Neuronal stem cell (in vitro differentiated cells): ENCODE measurements around the gene NFX1.
"Not testable (repeated sequence)": the region's sequence is repeated elsewhere in the genome, so short reads cannot be mapped to it uniquely, and the experiment has no call there.

ENCODE experiments used
- DNase-seq: peaks from one replicate; pipeline ENCODE4 v3.0.0-alpha.2; 2013; ENCODE audit warnings: low spot score
- H2AFZ ChIP-seq: one replicate; pipeline ENCODE4 v1.6.1; 2013; ENCODE audit warnings: mild to moderate bottlenecking, low read length, inconsistent platforms
- H2AK5ac ChIP-seq: 2 replicates; pipeline ENCODE4 v1.6.1; 2013; ENCODE audit warnings: low read depth, mild to moderate bottlenecking, inconsistent platforms, low read length, moderate library complexity, mixed read lengths
- H2BK120ac ChIP-seq: 2 replicates; pipeline ENCODE4 v1.6.1; 2013; ENCODE audit warnings: low read depth, mild to moderate bottlenecking, inconsistent platforms, low read length, moderate library complexity, mixed read lengths
- H2BK12ac ChIP-seq: one replicate; pipeline ENCODE4 v1.6.1; 2013; ENCODE audit warnings: low read length, inconsistent platforms
- H2BK15ac ChIP-seq: 2 replicates; pipeline ENCODE4 v1.6.1; 2013; ENCODE audit warnings: mild to moderate bottlenecking, low read length, inconsistent platforms, mixed read lengths
- H2BK5ac ChIP-seq: one replicate; pipeline ENCODE4 v1.6.1; 2013; ENCODE audit warnings: inconsistent platforms, mild to moderate bottlenecking, low read length, moderate library complexity
- H3K14ac ChIP-seq: one replicate; pipeline ENCODE4 v1.6.1; 2013; ENCODE audit warnings: low read length, inconsistent platforms
- H3K18ac ChIP-seq: 2 replicates; pipeline ENCODE4 v1.6.1; 2013; ENCODE audit warnings: low read length, inconsistent platforms
- H3K23ac ChIP-seq: 2 replicates; pipeline ENCODE4 v1.6.1; 2013; ENCODE audit warnings: low read depth, mild to moderate bottlenecking, mixed read lengths, low read length, inconsistent platforms; ENCODE audit not compliant: poor library complexity
- H3K27ac ChIP-seq: replicated peaks from 3 replicates; pipeline ENCODE4 v1.5.1; 2013; ENCODE audit warnings: low read length, inconsistent platforms
- H3K27me3 ChIP-seq, 3 experiments: 2 replicates each; pipeline ENCODE4 v1.6.1; 2013; ENCODE audit warnings: low read length in 3 of 3, mild to moderate bottlenecking in 2 of 3, inconsistent platforms in 1 of 3, low read depth in 1 of 3, mixed read lengths in 1 of 3, moderate library complexity in 1 of 3; ENCODE audit not compliant: control insufficient read depth in 3 of 3, insufficient read depth in 3 of 3
- H3K36me3 ChIP-seq, 2 donors: replicated peaks in 1 of 2; 2 replicates each; pipeline ENCODE4 v1.6.1; 2013; ENCODE audit warnings: low read length in 2 of 2; ENCODE audit not compliant: control insufficient read depth in 2 of 2, insufficient read depth in 2 of 2
- H3K4ac ChIP-seq: 2 replicates; pipeline ENCODE4 v1.6.1; 2013; ENCODE audit warnings: inconsistent platforms, mild to moderate bottlenecking, low read length, moderate library complexity
- H3K4me1 ChIP-seq, 2 donors: 1 replicate in 1 of 2; 2 replicates in 1 of 2; pipeline ENCODE4 v1.6.1; 2013; ENCODE audit warnings: low read length in 2 of 2, low read depth in 1 of 2; ENCODE audit not compliant: control insufficient read depth in 2 of 2, insufficient read depth in 1 of 2
- H3K4me2 ChIP-seq: one replicate; pipeline ENCODE4 v1.6.1; 2013; ENCODE audit warnings: mild to moderate bottlenecking, low read length, inconsistent platforms; ENCODE audit not compliant: insufficient read depth, poor library complexity, severe bottlenecking
- H3K4me3 ChIP-seq, 2 donors: 2 replicates each; pipeline ENCODE4 v1.5.1; 2013; ENCODE audit warnings: low read length in 2 of 2, mild to moderate bottlenecking in 2 of 2, inconsistent platforms in 1 of 2, moderate library complexity in 1 of 2
- H3K79me1 ChIP-seq: one replicate; pipeline ENCODE4 v1.6.1; 2013; ENCODE audit warnings: low read depth, mild to moderate bottlenecking, inconsistent platforms, low read length, moderate library complexity
- H3K9ac ChIP-seq: one replicate; pipeline ENCODE4 v1.6.1; 2013; ENCODE audit warnings: mild to moderate bottlenecking, low read depth, low read length, inconsistent platforms; ENCODE audit not compliant: poor library complexity
- H3K9me3 ChIP-seq, 2 donors: replicated peaks in 1 of 2; 2 replicates each; pipeline versions ENCODE3 to v1.6.1; 2013; ENCODE audit warnings: low read length in 2 of 2, mild to moderate bottlenecking in 2 of 2, inconsistent platforms in 1 of 2, low read depth in 1 of 2, mixed read lengths in 1 of 2, moderate library complexity in 1 of 2; ENCODE audit not compliant: control insufficient read depth in 2 of 2, insufficient read depth in 1 of 2
- H4K8ac ChIP-seq: one replicate; pipeline ENCODE4 v1.6.1; 2013; ENCODE audit warnings: low read depth, mild to moderate bottlenecking, inconsistent platforms, low read length, moderate library complexity
- H4K91ac ChIP-seq: one replicate; pipeline ENCODE4 v1.6.1; 2013; ENCODE audit warnings: low read length, low read depth, mild to moderate bottlenecking, inconsistent platforms; ENCODE audit not compliant: poor library complexity
- WGBS, 2 donors: extraction: QIAGEN DNeasy Blood & Tissue Kit; methylation state at CpG; one replicate each; pipeline ENCODE4 v1.1.7; 2013; ENCODE audit warnings: missing lambda C conversion rate in 2 of 2, mixed read lengths in 1 of 2; ENCODE audit not compliant: insufficient read length in 2 of 2, insufficient replicate concordance in 1 of 2; ENCODE audit errors: extremely low coverage in 2 of 2; 5-methylcytosine and 5-hydroxymethylcytosine counted together

Gene NFX1

DNA sequence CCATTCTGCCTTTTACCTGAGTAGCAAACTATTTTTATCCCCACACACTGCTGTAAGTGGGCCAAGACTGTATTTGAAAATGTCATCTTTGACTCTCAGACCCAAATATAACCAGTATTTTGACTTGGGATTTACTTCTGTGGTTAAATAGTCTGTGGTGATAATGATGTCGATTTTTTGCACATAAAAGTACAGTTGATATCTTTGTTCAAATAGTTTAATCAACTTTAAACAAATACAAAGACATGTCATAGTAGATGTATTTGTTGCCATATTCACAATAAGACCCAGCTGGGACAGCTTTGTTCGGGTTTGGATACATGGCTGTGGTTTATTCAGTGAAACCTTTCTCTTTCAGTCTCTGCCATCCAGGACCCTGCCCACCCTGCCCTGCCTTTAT lies 20.4 kb downstream of the NFX1 start:
- H3K4me1 ChIP-seq: no peaks in the 10 kb centered on the region
- H2BK5ac ChIP-seq: no peak overlapping the region
- H3K14ac ChIP-seq: no peak overlapping the region
- no peak overlapping the region for H2AFZ ChIP-seq
- peaks cover 2% of the 10 kb centered on the region for H3K79me1 ChIP-seq
- H2AK5ac ChIP-seq: no peak overlapping the region
- no peak overlapping the region for H4K91ac ChIP-seq
- H3K36me3 ChIP-seq: peaks cover 28 to 98% of the 10 kb centered on the region in 2 donors
- no CpG with 5 or more reads among the region's 2 CpGs for WGBS, 2 donors
- H2BK12ac ChIP-seq: no peak overlapping the region
- H2BK15ac ChIP-seq: no peak overlapping the region
- no peak overlapping the region for H3K18ac ChIP-seq
- no peak overlapping the region for H3K23ac ChIP-seq
- no peaks in the 10 kb centered on the region for H3K27me3 ChIP-seq
- H3K27ac ChIP-seq: no peak overlapping the region
- H3K4me3 ChIP-seq: no peak overlapping the region
- H4K8ac ChIP-seq: no peak overlapping the region
- no peak for DNase-seq
- H2BK120ac ChIP-seq: no peak overlapping the region
- H3K9me3 ChIP-seq: peaks cover 0 to 2% of the 10 kb centered on the region in 2 donors
- H3K4me2 ChIP-seq: no peak overlapping the region
- no peak overlapping the region for H3K9ac ChIP-seq
- H3K4ac ChIP-seq: no peak overlapping the region

DNA sequence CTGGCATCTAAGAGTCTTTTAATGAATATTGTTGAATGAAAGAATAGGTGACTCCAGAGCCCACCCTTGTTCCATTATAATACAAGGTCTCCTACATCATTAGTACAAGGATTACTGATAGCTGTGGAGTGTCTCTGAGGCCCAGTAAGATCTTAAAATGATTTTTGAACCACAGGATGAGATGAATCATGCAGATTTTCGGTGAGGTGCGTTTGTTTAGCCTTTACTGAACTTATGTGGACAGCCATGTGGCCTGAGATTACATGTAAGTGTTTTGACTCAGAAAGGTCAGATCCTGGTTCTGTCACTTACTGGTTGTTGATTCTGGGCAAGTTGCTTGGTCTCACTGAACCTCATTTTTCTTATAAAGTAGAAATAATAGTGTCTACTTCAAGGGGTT lies 21.6 kb downstream of the NFX1 start:
- no CpG with 5 or more reads among the region's 2 CpGs for WGBS, 2 donors

DNA sequence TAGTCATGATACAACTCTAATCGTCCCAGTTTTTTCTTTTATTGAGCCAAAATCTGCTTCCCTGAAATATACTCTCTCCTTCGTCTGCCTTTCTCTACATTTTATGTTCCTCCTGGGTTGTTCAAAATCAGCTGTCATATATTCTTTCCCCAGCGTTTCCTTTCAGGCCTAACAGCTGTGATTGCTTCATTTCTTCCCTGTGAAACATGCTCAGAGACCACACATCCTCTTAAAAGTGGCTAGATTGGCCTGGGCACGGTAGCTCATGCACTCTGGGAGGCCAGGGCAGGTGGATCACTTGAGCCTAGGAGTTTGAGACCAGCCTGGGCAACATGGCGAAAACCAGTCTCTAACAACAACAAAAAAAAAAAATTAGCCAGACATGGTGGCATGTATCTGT lies 25.1 kb downstream of the NFX1 start:
- WGBS, 2 donors: no CpG with 5 or more reads among the region's 5 CpGs
- no peak overlapping the region for H2BK12ac ChIP-seq
- H4K91ac ChIP-seq: no peak overlapping the region

More for the DNA sequence above, 21.6 kb downstream of the NFX1 start:
- Histone ChIP-seq H3K4me3 (no peak overlapping the region), H4K8ac (no peak overlapping the region), H3K14ac (no peak overlapping the region), H3K79me1 (peaks cover 2% of the 10 kb centered on the region), H3K9me3 (peaks cover 0 to 2% of the 10 kb centered on the region in 2 donors), H2AK5ac (no peak overlapping the region), H3K4me2 (no peak overlapping the region), H2BK12ac (no peak overlapping the region), H2BK5ac (no peak overlapping the region), H2BK15ac (no peak overlapping the region), H2AFZ (no peak overlapping the region), H3K4me1 (no peaks in the 10 kb centered on the region), H2BK120ac (no peak overlapping the region), H3K36me3 (peaks cover 26 to 97% of the 10 kb centered on the region in 2 donors), H3K9ac (no peak overlapping the region), H3K4ac (no peak overlapping the region), H3K27ac (no peak overlapping the region), H4K91ac (no peak overlapping the region), H3K23ac (no peak overlapping the region), H3K27me3 (no peaks in the 10 kb centered on the region), H3K18ac (no peak overlapping the region)
- no peak for DNase-seq

DNA sequence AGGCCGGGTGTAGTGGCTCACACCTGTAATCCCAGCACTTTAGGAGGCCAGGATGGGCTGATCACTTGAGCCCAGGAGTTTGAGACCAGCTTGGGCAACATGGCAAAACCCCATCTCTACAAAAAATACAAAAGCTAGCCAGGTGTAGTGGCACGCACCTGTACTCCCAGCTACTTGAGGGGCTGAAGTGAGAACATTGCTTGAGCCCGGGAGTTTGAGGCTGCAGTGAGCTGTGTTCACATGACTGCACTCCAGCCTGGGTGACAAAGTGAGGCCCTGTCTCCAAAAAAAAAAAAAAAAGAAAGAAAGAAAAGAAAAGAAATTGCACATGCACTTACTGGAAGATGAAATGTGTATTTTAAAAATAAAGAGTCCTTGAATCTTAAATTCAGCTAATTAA lies 26.8 kb downstream of the NFX1 start:
- not testable (repeated sequence) for H3K27ac ChIP-seq, H2BK12ac ChIP-seq, H2BK5ac ChIP-seq, H3K23ac ChIP-seq, H3K4me1 ChIP-seq, H2AFZ ChIP-seq, H3K4ac ChIP-seq, H3K9ac ChIP-seq, H3K4me2 ChIP-seq, H3K9me3 ChIP-seq, H2AK5ac ChIP-seq, H2BK120ac ChIP-seq, H2BK15ac ChIP-seq, H3K14ac ChIP-seq, H4K91ac ChIP-seq, H3K27me3 ChIP-seq, H3K18ac ChIP-seq, H3K79me1 ChIP-seq, DNase-seq, H4K8ac ChIP-seq, H3K4me3 ChIP-seq
- H3K36me3 ChIP-seq: peaks cover 28 to 94% of the 10 kb centered on the region in 2 donors
- no CpG with 5 or more reads among the region's 3 CpGs for WGBS, 2 donors

More for the DNA sequence above, 25.1 kb downstream of the NFX1 start:
- Histone ChIP-seq H3K23ac (no peak overlapping the region), H2AK5ac (no peak overlapping the region), H2BK120ac (no peak overlapping the region), H3K36me3 (peaks cover 26 to 94% of the 10 kb centered on the region in 2 donors), H3K27ac (no peak overlapping the region), H3K9me3 (peaks cover 0 to 2% of the 10 kb centered on the region in 2 donors), H2AFZ (no peak overlapping the region), H3K18ac (no peak overlapping the region), H3K4me3 (no peak overlapping the region), H4K8ac (no peak overlapping the region), H3K79me1 (peaks cover 2% of the 10 kb centered on the region), H3K9ac (no peak overlapping the region), H2BK15ac (no peak overlapping the region), H3K4me1 (no peaks in the 10 kb centered on the region), H3K4ac (no peak overlapping the region), H3K14ac (no peak overlapping the region), H3K27me3 (no peaks in the 10 kb centered on the region), H2BK5ac (no peak overlapping the region), H3K4me2 (no peak overlapping the region)
- DNase-seq: no peak
